Loucy (cell line): ENCODE results near the gene MYCN.

ENCODE experiments used
- H2AFZ ChIP-seq: fragments of 200-600 bp; sonication (generic); 2 replicates; pipeline ENCODE4 v1.6.0; 2016; ENCODE audit warnings: antibody characterized with exemption, mild to moderate bottlenecking, low read length, moderate library complexity
- H3F3A ChIP-seq: fragments of 200-600 bp; 2 replicates; pipeline ENCODE4 v1.6.0; 2016; ENCODE audit warnings: antibody characterized with exemption, low read depth, mild to moderate bottlenecking
- H3K27me3 ChIP-seq: fragments of 200-600 bp; sonication (generic); 2 replicates; pipeline ENCODE4 v1.6.1; 2014; ENCODE audit warnings: low read length, mild to moderate bottlenecking; ENCODE audit not compliant: insufficient read depth, poor library complexity, severe bottlenecking
- H3K36me3 ChIP-seq: fragments of 200-600 bp; sonication (generic); 2 replicates; pipeline ENCODE4 v1.6.1; 2016; ENCODE audit warnings: low read length; ENCODE audit not compliant: insufficient read depth
- H3K4me1 ChIP-seq: fragments of 200-600 bp; sonication (generic); 2 replicates; pipeline ENCODE4 v1.5.1; 2014; ENCODE audit warnings: low read length, mild to moderate bottlenecking; ENCODE audit not compliant: insufficient read depth, poor library complexity, severe bottlenecking
- H3K4me2 ChIP-seq: fragments of 200-600 bp; sonication (generic); 2 replicates; pipeline ENCODE4 v1.6.0; 2014; ENCODE audit warnings: antibody characterized with exemption, low read length, low read depth, mild to moderate bottlenecking; ENCODE audit not compliant: poor library complexity, severe bottlenecking
- H3K4me3 ChIP-seq: fragments of 200-600 bp; sonication (generic); 2 replicates; pipeline ENCODE4 v1.5.1; 2014; ENCODE audit warnings: low read length, mild to moderate bottlenecking, mixed read lengths; ENCODE audit not compliant: poor library complexity, severe bottlenecking
- H3K79me2 ChIP-seq: fragments of 200-600 bp; sonication (generic); 2 replicates; pipeline ENCODE4 v1.6.1; 2014; ENCODE audit warnings: low read length; ENCODE audit not compliant: insufficient read depth
- H3K9ac ChIP-seq: fragments of 200-600 bp; sonication (generic); 2 replicates; pipeline ENCODE4 v1.6.0; 2014; ENCODE audit warnings: mild to moderate bottlenecking, low read depth, low read length, moderate library complexity; ENCODE audit not compliant: poor library complexity, severe bottlenecking
- H3K9me2 ChIP-seq: fragments of 200-600 bp; sonication (generic); replicated peaks from 2 replicates; pipeline ENCODE4 v1.6.1; 2016; ENCODE audit warnings: low read depth, low read length, mixed read lengths
- H3K9me3 ChIP-seq: fragments of 200-600 bp; sonication (generic); 2 replicates; pipeline ENCODE4 v1.6.1; 2014; ENCODE audit warnings: mild to moderate bottlenecking, antibody characterized with exemption, low read length, low read depth; ENCODE audit not compliant: insufficient read depth
- H4K20me1 ChIP-seq: fragments of 200-600 bp; sonication (generic); 2 replicates; pipeline ENCODE4 v1.6.0; 2014; ENCODE audit warnings: antibody characterized with exemption, low read length, mild to moderate bottlenecking; ENCODE audit not compliant: insufficient read depth, poor library complexity, severe bottlenecking
- EZH2phosphoT487 ChIP-seq: fragments of 200-600 bp; IDR thresholded peaks from 2 replicates; pipeline ENCODE4 v1.6.1; 2018; ENCODE audit warnings: antibody characterized with exemption, mild to moderate bottlenecking, moderate library complexity, borderline replicate concordance
- TF ChIP-seq, protein P1 (sequence below): fragments of 200-600 bp; sonication (generic); conservative IDR thresholded peaks from 2 replicates; pipeline ENCODE4 v1.5.1; 2014; ENCODE audit warnings: mild to moderate bottlenecking, antibody characterized with exemption, low read length

Gene MYCN

DNA sequence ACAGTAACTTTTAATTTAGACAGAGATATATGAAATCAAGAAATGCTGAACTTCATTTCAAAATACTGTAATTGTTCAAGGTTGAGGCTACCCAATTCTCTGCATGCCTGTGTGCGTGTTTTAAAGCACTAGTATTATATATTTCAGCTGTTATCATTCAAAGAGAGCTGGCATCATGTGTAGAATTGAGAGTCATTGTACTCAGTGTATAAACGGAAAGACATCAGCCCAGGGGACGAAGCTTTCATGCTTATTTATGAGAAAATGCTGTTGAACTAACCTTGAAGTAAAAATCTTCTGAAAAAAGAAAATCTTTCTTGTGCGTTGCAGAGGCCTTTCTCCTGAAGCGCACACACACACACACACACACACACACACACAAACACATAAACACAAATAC lies 48.4 kb downstream of the MYCN start:
- H3K36me3 ChIP-seq = no peaks in the 10 kb centered on the region
- H3K4me2 ChIP-seq = no peak overlapping the region
- H3K9me2 ChIP-seq = no peaks in the 10 kb centered on the region
- no peak overlapping the region for H2AFZ ChIP-seq
- no peaks in the 10 kb centered on the region for H3K9me3 ChIP-seq
- no peaks in the 10 kb centered on the region for H3F3A ChIP-seq
- H3K27me3 ChIP-seq = no peaks in the 10 kb centered on the region
- TF ChIP-seq, protein P1, sequence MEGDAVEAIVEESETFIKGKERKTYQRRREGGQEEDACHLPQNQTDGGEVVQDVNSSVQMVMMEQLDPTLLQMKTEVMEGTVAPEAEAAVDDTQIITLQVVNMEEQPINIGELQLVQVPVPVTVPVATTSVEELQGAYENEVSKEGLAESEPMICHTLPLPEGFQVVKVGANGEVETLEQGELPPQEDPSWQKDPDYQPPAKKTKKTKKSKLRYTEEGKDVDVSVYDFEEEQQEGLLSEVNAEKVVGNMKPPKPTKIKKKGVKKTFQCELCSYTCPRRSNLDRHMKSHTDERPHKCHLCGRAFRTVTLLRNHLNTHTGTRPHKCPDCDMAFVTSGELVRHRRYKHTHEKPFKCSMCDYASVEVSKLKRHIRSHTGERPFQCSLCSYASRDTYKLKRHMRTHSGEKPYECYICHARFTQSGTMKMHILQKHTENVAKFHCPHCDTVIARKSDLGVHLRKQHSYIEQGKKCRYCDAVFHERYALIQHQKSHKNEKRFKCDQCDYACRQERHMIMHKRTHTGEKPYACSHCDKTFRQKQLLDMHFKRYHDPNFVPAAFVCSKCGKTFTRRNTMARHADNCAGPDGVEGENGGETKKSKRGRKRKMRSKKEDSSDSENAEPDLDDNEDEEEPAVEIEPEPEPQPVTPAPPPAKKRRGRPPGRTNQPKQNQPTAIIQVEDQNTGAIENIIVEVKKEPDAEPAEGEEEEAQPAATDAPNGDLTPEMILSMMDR = no peak
- TF ChIP-seq EZH2phosphoT487 = no peak
- no peaks in the 10 kb centered on the region for H4K20me1 ChIP-seq
- H3K4me3 ChIP-seq = no peak overlapping the region
- no peaks in the 10 kb centered on the region for H3K79me2 ChIP-seq
- peaks cover 7% of the 10 kb centered on the region for H3K4me1 ChIP-seq
- no peak overlapping the region for H3K9ac ChIP-seq

DNA sequence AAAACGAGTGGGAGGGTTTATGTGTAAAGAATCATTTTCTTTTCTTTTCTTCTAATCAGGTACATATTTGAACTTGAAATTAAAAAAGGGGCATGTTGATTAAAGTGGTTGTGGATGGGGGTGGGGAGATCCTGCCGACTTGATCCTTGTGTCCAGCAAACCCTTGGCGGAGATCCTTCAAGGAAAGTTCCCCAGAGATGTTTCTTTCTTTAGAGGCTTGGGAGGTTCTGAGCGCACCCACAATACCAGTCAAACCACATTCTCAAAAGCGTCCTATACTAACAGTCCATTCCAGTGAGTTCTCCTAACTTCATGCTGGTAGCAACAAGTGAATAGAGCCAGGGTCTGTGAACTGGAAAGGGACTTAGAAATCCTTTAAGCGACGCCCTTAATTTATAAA lies 49.2 kb downstream of the MYCN start:
- H3K4me1 ChIP-seq = no peaks in the 10 kb centered on the region
- no peaks in the 10 kb centered on the region for H3K27me3 ChIP-seq
- no peaks in the 10 kb centered on the region for H3F3A ChIP-seq

DNA sequence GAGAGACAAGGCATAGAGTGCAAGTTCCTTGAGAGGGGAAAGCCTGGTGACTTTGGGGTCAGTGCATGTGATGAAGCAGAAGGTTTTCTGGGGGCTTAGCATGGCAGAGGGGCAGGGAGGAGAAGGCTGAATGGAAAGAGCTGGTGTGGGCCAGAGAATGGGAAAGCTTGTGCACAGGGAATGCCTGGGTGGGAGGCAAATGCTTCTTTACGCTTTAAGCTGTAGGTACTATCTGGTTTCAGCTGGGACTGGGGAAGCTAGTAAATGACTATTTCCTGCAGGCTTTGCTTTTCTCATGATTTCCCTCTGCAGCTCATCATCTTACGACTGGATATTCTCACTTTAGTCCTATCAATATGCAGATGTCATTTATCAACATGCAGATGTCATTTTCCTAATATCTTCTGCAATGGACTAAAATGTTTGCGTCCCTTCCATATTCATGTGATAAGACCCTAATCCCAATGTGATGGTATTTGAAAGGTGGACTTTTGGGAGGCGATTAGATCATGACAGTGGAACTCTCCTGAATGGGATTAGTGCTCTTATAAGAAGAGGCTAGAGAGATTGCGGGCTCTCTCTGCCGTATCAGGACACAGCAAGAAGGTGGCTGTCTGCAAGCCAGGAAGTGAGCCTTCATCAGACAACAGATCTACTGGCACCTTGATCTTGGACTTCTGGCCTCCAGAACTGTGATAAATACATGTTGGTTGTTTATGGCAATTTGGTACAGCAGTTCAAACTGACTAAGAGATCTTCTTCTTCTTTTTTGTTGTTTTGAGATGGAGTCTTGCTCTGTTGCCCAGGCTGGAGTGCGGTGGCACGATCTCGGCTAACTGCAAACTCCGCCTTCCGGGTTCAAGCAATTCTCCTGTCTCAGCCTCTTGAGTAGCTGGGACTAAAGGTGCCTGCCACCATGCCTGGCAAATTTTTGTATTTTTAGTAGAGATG lies 50.1 kb downstream of the MYCN start:
- H3K9me2 ChIP-seq = no peaks in the 10 kb centered on the region
- no peak overlapping the region for H3K4me3 ChIP-seq
- no peak overlapping the region for H3K9ac ChIP-seq
- H3K79me2 ChIP-seq = no peaks in the 10 kb centered on the region
- no peaks in the 10 kb centered on the region for H3K36me3 ChIP-seq
- H3K27me3 ChIP-seq = no peaks in the 10 kb centered on the region
- no peak for TF ChIP-seq EZH2phosphoT487
- TF ChIP-seq, protein P1 = no peak
- no peaks in the 10 kb centered on the region for H4K20me1 ChIP-seq
- H3F3A ChIP-seq = no peaks in the 10 kb centered on the region
- H3K4me2 ChIP-seq = no peak overlapping the region
- H3K4me1 ChIP-seq = no peaks in the 10 kb centered on the region
- H3K9me3 ChIP-seq = no peaks in the 10 kb centered on the region
- H2AFZ ChIP-seq = no peak overlapping the region

More for the DNA sequence above, 49.2 kb downstream of the MYCN start:
- Histone ChIP-seq H3K9me2 (no peaks in the 10 kb centered on the region), H2AFZ (no peak overlapping the region), H3K79me2 (no peaks in the 10 kb centered on the region), H3K9ac (no peak overlapping the region), H3K4me3 (no peak overlapping the region), H3K36me3 (no peaks in the 10 kb centered on the region), H3K9me3 (no peaks in the 10 kb centered on the region), H4K20me1 (no peaks in the 10 kb centered on the region), H3K4me2 (no peak overlapping the region)
- TF ChIP-seq EZH2phosphoT487 = no peak
- TF ChIP-seq, protein P1 = no peak
